Measurements from ENCODE around the gene MGLL.

Gene MGLL

DNA sequence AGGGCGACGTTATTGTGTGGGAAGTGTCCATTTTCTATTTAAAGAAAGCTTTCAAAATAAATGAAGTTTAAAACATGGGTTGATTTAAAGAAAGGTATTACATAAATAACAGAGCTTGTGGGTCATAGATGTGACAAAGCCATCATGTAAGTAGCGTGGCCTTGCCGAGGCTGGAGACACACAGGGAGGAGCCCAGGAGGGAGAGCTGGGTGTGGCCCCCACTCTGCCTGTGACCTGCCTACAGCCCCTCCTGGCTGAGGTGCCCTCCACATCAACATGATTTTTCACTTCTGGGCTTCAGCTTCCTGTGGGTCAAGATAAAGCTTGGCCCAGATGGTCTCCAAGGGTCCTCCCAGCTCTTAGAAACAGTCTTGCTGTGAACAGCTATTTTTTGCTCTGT is 12.5 kb upstream of the MGLL start:
- no peak for DNase-seq

DNA sequence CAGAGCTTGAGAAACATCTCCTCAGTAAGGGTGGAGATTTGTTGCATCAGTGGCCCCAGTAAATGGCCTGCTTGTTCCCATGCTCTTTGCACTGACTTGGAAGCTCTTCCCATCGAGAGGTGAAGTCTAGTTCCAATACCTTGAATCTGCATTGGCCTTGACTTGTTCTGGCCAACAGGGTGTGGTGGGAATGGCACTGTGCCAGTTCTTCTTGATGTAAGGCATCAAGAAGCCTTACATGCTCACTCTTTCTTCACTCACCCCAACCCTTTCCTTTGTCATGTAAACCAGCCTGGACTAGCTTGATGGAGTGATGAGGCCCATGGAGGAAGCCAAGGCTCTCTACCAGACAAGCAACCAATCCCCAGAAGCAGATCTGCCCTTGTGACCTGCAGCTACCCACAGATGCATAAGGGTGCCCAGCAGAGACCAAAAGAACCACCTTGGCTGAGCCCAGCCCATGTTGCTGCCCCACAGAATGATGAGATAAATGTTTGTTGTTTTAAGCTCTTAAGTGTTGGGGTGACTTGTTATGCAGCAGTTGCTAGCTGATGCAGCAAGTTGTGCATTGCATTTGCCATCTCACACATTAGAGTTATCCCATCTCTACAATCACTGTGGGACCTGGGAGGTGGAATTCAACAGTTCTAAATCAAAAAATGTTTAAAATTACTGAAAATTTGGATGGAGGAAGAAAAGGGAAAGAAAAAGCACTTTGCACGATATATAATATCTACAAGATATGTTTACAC is 11.1 kb upstream of the MGLL start:
- DNase-seq = no peak

DNA sequence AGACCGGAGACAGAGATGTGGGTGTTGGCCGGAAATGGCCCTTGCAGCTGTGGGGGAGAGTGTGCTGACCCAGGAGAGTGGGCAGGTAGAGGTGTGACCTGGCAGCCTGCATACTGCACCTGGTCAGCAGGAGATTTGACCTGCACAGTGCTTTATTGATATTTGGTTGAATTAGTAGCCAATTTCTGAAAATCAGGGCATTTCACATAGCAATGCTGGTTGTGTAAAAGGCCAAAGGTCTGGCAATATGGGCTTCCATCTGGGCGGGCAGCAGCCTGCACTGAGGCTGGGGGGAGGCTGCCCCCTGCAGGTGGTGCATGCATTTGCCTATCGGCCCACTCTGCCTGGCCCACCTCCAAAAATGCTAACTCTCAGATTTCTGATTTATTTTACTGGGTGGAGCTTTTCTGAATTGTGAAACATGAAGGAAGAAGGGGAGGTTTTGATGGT is 9.4 kb upstream of the MGLL start:
- DNase-seq = no peak

DNA sequence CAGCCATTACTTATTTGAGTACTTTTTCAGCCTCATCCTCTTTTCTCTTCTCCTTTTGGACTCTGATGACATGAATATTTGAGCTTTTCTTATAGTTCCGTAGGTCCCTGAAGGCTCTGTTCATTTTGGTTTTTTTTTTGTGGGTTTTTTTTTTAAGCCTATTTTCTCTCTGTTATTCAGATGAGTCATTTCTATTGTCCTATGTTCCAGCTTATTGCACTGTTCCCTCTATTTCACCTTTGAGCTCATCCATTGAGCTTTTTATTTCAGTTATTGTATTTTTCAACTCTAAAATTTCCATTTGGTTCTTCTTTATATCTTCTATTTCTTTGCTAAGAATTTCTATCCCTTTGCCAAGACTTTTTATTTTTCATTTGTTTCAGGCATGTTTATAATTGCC is 7.2 kb upstream of the MGLL start:
- no peak for DNase-seq

DNA sequence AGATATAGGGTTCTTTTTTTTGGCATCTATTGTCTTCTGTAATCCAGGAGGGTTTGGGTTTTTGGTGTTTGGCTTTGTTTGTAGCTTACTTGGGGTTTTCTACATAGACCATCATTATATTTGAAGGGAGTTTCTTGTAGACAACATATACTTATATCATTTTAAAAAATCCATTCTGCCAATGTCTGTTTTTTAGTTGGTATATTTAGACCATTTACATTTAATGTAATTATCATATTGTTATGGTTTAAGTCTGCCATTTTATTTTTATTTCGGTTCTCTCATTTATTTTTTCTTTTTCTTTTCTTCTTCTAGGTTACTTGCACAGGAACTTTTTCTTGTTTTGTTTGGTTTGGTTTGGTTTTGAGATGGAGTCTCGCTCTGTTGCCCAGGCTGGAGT is 5.5 kb upstream of the MGLL start:
- no peak for DNase-seq

DNA sequence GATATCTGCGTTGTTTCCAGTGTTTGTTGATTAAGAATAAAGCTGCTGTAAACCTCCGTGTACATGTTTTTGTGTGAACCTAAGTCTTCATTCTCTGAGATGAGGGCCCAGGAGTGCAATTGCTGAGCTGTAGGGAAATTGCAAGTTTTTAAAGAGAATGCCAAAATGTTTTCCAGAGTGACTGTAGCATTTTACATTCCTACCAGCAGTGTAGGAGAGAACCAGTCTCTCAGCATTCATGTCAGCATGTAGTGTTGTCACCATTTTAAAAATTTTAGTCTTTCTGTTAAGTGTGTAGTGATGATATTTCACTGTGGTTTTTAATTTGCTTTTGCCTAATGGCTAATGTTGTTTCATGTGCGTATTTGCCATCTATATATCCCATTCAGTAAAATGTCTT is 3.4 kb upstream of the MGLL start:
- DNase-seq = no peak

DNA sequence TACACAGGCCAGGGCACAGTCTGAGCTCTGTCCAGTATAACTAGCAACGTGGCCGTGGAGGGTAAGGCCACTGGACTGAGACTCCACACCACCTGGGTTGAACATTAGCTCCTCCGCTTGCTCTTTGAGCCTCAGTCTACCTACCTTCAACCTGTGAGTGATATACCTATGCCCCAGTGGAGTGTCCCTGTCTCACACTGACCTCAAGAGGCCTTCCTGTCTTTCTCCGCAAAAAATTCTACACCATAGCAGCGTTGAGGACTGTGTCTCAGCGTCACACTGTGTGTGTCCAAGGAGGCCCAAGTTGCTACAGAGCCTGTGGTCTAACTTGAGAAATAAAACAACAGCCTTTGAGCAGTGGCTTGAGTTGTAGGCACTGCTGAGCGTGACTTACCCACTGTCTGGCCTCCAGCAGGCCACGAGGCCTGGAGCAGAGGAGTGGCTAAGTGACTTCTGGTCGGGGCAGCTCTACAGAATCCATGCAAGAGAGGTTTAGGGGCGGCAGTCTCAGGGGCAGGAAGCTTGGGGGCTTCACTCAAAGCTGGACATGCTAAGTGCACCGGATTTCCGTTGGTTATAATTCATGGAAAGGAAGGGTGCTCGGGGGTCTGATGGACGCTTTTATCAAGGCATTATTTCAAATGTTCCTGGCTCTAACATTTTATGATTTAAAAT is 2.0 kb upstream of the MGLL start:
- no peak for DNase-seq

DNA sequence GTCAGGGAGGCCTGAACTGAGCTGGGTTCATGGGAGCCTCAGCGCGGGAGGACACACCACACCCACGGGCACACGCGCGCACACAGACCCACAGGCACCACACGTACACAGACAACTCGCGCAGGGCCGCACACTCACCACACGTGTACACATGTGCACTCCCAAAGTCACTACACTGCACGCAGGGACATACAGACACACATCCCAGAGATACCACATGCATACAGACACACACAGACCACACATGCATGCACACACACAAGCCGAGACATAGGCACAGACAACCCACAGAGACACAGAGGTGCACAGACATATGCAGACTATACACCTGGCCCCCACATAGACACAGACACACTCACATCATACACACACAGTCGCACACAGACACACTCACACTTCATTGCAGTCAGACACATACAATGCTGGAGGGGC is 1.1 kb upstream of the MGLL start:
- DNase-seq = no peak

DNA sequence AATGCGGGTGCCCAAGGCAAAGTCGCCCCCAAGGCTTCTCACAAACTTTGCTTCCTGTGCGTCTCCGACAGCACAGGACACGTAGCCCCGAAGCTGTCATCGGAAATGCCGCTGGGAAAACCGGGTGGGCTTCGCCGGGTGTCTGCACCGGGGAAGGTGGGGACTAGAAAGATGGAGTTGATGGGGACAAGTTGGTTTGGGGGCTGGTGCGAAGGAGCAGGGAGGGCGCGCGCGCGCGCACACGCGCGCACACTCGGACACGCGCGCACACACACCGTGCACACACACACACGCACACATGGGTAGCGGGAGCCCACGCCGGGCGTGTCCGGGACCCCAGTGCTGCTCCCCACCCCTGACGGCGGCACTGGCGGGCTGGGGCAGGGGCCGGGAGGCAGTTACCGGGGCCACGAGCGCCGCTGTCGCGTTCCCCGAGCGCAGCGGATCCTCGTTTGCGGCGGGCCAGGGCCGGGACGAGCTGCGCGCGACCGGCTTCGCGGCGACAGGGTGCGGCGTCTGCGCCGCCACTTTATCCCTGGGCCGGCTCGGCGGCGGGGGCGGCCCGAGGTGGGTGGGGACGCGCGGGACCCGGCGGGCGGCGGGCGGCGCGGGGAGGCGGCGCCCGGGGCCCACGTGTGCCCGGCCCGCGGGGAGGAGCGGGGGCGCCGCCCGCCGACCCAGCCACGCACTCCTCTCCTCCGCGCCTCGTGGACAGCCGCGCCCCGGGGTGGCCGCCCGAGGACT is 539 bp upstream of the MGLL start:
- DNase-seq = no peak

DNA sequence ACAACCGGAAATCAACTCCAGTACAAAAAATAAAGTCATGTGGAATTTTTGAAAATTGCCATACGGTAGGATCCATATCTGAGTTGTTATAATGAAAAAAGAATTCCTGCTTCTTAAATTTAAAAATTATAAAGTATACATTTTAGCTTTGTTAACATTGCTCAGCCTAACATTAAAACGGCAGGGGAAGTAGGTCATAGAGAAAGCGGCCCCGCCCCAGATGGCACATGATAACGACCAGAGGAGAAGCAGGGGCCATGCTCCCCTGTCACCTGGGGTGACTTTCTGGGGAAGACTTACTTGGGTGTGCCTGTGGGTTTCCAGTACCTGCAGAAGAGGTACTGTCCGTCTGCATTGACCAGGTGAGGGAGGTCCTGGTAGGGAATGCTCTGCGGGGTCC is 921 bp downstream of the MGLL start:
- no peak for DNase-seq

DNA sequence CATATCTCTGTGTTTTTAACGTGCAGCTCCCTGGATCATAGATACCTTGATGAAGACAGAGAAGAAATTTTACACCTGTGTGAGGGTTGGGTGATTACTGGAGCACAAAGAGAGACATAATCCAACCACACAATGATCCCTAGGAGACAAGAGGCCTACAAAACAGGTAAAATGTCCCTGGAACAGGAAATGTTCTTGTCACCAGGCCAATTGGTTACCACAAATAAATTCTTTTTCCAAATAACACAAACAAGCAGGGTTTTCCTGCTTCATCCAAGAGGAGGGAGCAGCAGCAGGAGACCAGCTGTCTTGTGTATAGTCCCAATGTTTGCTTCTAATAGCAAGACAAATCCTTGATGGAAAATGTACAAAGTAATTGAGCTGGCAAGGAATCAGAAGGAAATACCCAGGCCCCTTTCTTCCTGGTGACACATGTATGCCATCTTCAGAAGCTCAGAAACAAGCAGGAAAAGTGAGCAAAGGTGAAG is 1.4 kb downstream of the MGLL start:
- DNase-seq = no peak

DNA sequence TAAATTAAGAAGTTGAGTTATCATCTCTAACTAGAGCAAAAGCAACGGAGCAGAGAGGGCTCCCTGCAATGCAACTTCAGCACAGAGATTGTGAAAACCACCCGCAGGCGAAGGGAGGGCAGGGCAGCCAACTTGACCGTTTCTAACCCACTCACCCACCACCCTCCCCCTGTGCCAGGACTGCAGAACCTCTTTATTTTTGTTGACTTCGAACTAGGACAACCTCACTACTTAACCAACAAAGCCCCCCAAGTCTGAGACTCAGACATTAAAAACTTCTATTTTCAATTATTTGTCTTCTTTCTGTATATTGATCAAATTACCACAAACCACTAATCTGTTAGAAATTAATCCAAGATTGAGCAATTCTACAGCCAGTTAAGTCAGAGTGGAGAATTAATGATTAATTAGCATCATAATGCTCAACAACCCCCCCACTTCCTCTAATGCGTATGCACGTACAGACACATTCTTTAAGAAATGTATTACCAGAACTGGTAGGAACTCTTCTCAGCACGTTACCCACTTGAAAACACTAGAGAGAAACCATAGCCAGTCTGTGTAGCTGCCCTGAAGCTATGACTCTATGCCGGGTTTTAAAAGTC is 2.0 kb downstream of the MGLL start:
- no peak for DNase-seq

DNA sequence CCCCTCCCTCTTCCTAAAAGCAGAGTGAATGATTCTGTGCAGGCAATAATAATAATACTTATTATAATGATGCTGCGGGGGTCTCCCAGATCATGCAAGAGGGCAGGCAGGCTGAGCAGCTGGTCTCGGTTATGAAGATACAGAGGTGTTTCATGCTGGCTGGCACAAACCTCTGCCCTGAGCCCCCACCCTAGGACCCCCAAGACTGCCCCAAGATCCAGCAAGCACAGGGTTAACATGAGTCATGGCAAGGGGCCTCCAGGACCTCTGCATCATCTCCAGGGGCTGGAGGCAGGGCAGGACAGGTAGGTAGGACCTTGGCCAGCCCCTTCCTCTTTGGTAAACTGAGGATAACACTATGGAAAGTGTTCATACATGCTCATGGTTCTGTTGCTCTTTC is 2.7 kb downstream of the MGLL start:
- no peak for DNase-seq

DNA sequence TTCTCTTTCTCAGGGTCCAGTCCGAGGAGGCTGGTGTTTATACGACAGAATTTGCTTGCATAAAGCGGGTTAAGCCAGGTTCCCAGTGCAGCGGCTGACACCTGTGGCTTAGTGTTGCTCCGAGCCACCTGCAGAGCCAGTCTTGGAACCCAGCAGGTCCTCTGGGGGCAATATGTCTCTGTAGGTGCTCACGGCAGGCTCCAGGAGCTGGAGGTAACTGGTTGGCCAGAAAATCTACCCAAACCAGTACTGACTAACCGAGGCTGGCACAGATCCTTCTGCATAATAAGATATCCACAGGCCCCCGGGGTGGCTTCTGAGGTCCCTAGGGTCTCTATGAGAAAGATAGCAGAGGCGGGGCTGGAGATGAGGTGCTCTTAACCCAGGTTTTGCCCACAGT is 3.2 kb downstream of the MGLL start:
- no peak for DNase-seq

DNA sequence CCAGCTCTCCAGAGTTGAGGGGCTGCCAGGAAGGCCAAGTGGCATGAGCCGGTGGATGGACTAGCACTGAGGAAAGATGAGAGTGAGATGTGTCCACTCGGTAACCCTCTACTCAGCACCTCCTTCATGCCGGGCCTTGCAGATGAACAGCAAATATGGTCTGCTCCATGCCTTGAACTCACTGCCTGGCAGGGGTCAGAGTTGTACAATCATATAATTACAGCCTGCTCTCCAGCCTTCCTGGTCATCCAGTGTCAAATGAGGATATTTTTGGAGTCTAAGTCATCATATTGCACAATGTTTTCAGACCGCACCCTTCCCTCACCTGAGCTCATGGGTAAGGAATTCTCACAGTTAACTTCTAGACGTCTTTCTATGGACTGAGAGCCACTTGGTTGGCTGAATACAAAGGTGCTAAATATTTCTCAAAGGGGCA is 4.9 kb downstream of the MGLL start:
- no peak for DNase-seq

DNA sequence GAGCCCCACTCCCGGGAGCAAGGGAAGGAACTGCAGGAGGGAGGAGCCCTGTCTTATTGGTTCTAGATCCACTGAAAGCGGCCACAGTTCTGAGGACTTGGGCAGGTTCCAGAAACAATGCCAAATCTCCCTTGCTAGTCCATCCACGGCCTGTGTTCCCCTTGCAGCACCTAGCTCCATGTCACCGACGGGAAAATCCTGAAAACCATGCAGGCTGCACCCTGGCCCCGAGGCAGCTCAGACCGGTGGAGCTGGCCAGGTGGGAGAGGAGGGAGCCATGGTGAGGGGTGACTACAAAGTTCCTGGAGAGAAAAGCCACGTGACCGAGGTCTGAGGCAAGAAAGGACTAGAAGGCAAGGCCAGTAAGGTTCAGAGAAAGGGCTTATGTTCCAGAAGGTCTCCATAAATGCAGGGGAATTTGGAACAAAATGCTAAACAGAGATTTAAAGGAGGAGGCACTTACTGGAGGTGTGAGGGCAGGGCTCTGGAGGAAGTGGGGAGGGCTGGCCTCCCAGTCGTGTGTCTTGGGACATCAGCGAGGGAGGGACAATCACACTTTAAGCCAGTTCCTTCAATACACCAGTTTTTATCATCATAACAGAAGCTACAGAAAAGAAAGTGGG is 5.4 kb downstream of the MGLL start:
- no peak for DNase-seq

DNA sequence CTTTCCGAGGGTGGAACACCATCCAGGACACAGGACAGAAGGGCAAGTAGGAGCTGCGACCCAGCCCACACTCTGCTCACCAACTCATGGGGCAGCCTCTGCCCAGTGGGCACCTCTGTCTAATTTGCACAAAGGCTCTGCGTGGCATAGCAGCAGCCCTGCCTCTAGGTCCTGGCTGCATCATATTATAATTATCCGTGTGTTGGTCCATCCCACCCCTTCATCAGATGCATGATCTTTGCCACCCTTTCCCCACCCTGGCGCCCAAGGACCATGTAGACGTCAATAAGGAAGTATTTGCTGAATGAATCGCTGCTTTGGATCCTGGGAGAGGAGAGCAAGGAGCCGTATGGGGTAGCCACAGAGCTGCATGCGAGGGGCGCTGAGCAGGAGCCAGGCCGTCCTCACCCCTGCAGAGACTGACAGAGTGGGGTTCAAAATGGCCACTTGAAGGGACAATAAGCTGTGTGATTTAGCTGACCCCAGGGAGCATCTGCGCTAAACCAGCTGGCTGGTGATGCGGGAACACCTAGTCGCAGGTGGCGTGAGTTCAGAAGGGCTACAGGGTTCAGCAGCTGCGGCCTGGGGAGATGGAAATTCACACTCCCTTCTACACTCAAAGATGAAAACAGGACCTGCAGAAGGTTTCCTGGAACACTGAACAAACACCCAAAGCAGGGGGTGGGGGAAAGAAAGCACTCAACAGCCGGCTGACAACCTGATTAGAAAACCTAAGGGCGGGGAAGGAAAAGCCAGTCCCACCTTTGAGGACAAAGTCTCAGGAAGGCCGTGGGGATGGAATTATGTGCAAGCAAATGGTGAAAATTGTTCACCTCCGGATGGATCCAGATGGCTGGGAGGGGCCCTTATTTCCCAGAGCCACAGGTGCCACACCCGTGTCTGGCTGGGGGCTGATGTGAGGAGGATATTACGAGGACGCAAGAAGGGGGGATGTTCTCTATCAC is 6.4 kb downstream of the MGLL start:
- no peak for DNase-seq

DNA sequence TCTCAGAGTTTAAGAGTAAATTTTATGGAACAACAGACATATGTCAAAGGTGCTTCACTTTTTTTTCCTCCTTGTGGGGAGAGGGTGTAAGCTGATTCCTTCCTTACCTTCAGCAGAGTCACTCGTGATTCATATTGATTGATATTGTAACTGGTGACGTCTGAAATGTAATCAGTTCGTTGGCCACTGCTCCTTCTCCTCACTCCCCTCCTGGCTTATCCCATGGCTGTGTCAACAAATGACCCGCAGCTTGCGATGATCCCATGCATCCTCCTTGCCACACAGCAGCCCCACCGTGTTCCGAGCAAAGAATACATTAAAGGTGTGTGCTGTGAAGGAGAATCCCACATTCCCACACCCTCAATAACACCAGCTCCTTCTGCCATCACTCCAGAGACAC is 7.3 kb downstream of the MGLL start:
- no peak for DNase-seq

DNA sequence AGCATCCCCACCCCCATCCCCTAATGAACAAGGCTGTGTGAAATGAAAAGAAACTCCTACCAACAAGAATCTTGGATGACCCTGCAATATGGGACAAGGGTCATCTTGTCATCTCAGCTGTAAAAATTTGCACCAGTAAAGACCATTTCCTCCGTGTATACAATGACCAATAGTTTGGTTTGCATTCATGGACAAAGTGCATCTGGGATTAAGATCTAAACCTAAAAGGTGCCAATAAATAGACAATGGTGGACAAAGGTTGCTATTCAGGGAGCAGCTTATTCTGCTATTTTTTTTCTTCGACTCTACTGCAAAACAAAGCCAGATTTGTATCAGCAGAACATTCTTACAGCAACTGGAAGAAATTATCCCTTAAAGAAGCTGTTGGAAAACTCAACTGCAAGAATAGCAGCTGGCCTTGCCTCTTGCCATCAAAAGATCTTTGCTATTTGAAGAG is 8.0 kb downstream of the MGLL start:
- DNase-seq = no peak

DNA sequence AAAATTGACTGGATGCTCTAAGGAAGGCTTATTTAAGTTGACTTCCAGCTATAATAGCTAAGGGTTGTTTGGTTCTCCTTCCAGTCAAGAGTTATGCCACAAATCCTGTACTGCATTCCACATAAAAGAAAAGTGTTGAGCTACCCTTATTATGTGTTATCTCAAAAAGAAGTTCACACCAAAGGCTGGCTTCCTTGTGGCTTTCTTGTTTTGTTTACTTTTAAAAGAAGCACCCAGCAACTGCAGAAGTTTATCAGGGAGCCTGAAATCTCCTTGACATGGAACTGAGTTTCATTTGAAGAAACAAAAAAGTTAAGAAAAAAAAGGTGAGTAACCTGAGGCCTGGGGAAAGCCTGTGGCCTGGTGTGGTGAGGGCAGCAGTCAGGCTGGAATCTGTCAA is 10.2 kb downstream of the MGLL start:
- no peak for DNase-seq

DNA sequence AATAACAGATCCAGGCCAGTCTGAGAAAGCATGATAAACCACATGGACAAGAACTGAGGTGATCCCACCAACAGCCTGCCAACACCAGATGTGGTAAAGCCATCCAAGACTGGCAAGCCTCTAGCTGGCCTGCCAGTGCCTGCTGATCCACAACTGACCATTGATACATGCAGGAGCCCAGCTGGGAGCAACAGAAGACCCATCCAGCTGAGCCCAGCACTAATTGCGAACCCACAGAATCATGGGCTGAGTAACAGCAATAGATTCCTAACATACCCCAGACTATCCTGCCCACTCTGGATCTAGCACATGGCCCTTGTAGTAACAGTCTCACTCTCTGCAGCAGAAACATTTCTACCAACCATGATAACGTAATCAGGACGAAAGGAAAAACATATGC is 10.6 kb downstream of the MGLL start:
- no peak for DNase-seq

DNA sequence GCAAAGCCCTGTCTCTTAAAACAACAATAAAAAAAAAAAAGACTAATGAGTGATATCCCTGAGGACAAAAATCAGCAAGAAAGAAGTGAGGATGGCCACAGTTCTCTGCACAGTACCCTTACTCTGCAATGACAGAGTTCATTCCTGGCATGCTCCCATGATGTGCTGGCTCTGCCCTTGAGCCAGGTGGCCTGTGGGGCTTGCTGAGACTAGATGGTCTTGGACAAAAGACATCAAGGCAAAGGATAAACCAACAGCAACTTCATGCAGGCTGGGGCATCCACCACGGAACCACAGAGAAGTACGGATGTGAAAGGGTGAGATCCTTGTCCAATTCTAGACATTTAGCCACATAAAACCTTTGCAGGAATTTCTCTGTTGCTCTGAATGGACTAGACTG is 12.7 kb downstream of the MGLL start:
- no peak for DNase-seq

All from DMS 273 treated with DMSO at 0.1 percent for 48 hours (cell line).